Neuronal stem cell (in vitro differentiated cells): ENCODE results near the gene WDR5B. TPM values are rescaled to one million over a fixed set of nuclear protein-coding genes. Genes with fewer than 3 reads are reported as not detected.
A peak's percentile ranks its signal among the peaks of the same experiment; 100 is the strongest.

Experiments
- DNase-seq: peaks from one replicate; pipeline ENCODE4 v3.0.0-alpha.2; 2013; ENCODE audit warnings: low spot score
- H2AFZ ChIP-seq: one replicate; pipeline ENCODE4 v1.6.1; 2013; ENCODE audit warnings: mild to moderate bottlenecking, low read length, inconsistent platforms
- H2AK5ac ChIP-seq: 2 replicates; pipeline ENCODE4 v1.6.1; 2013; ENCODE audit warnings: low read depth, mild to moderate bottlenecking, inconsistent platforms, low read length, moderate library complexity, mixed read lengths
- H2BK120ac ChIP-seq: 2 replicates; pipeline ENCODE4 v1.6.1; 2013; ENCODE audit warnings: low read depth, mild to moderate bottlenecking, inconsistent platforms, low read length, moderate library complexity, mixed read lengths
- H2BK12ac ChIP-seq: one replicate; pipeline ENCODE4 v1.6.1; 2013; ENCODE audit warnings: low read length, inconsistent platforms
- H2BK15ac ChIP-seq: 2 replicates; pipeline ENCODE4 v1.6.1; 2013; ENCODE audit warnings: mild to moderate bottlenecking, low read length, inconsistent platforms, mixed read lengths
- H2BK5ac ChIP-seq: one replicate; pipeline ENCODE4 v1.6.1; 2013; ENCODE audit warnings: inconsistent platforms, mild to moderate bottlenecking, low read length, moderate library complexity
- H3K14ac ChIP-seq: one replicate; pipeline ENCODE4 v1.6.1; 2013; ENCODE audit warnings: low read length, inconsistent platforms
- H3K18ac ChIP-seq: 2 replicates; pipeline ENCODE4 v1.6.1; 2013; ENCODE audit warnings: low read length, inconsistent platforms
- H3K23ac ChIP-seq: 2 replicates; pipeline ENCODE4 v1.6.1; 2013; ENCODE audit warnings: low read depth, mild to moderate bottlenecking, mixed read lengths, low read length, inconsistent platforms; ENCODE audit not compliant: poor library complexity
- H3K27ac ChIP-seq: replicated peaks from 3 replicates; pipeline ENCODE4 v1.5.1; 2013; ENCODE audit warnings: low read length, inconsistent platforms
- H3K27me3 ChIP-seq, 3 experiments: 2 replicates each; pipeline ENCODE4 v1.6.1; 2013; ENCODE audit warnings: low read length in 3 of 3, mild to moderate bottlenecking in 2 of 3, inconsistent platforms in 1 of 3, low read depth in 1 of 3, mixed read lengths in 1 of 3, moderate library complexity in 1 of 3; ENCODE audit not compliant: control insufficient read depth in 3 of 3, insufficient read depth in 3 of 3
- H3K36me3 ChIP-seq, 2 donors: replicated peaks in 1 of 2; 2 replicates each; pipeline ENCODE4 v1.6.1; 2013; ENCODE audit warnings: low read length in 2 of 2; ENCODE audit not compliant: control insufficient read depth in 2 of 2, insufficient read depth in 2 of 2
- H3K4ac ChIP-seq: 2 replicates; pipeline ENCODE4 v1.6.1; 2013; ENCODE audit warnings: inconsistent platforms, mild to moderate bottlenecking, low read length, moderate library complexity
- H3K4me1 ChIP-seq, 2 donors: 1 replicate in 1 of 2; 2 replicates in 1 of 2; pipeline ENCODE4 v1.6.1; 2013; ENCODE audit warnings: low read length in 2 of 2, low read depth in 1 of 2; ENCODE audit not compliant: control insufficient read depth in 2 of 2, insufficient read depth in 1 of 2
- H3K4me2 ChIP-seq: one replicate; pipeline ENCODE4 v1.6.1; 2013; ENCODE audit warnings: mild to moderate bottlenecking, low read length, inconsistent platforms; ENCODE audit not compliant: insufficient read depth, poor library complexity, severe bottlenecking
- H3K4me3 ChIP-seq, 2 donors: 2 replicates each; pipeline ENCODE4 v1.5.1; 2013; ENCODE audit warnings: low read length in 2 of 2, mild to moderate bottlenecking in 2 of 2, inconsistent platforms in 1 of 2, moderate library complexity in 1 of 2
- H3K79me1 ChIP-seq: one replicate; pipeline ENCODE4 v1.6.1; 2013; ENCODE audit warnings: low read depth, mild to moderate bottlenecking, inconsistent platforms, low read length, moderate library complexity
- H3K9ac ChIP-seq: one replicate; pipeline ENCODE4 v1.6.1; 2013; ENCODE audit warnings: mild to moderate bottlenecking, low read depth, low read length, inconsistent platforms; ENCODE audit not compliant: poor library complexity
- H3K9me3 ChIP-seq, 2 donors: replicated peaks in 1 of 2; 2 replicates each; pipeline versions ENCODE3 to v1.6.1; 2013; ENCODE audit warnings: low read length in 2 of 2, mild to moderate bottlenecking in 2 of 2, inconsistent platforms in 1 of 2, low read depth in 1 of 2, mixed read lengths in 1 of 2, moderate library complexity in 1 of 2; ENCODE audit not compliant: control insufficient read depth in 2 of 2, insufficient read depth in 1 of 2
- H4K8ac ChIP-seq: one replicate; pipeline ENCODE4 v1.6.1; 2013; ENCODE audit warnings: low read depth, mild to moderate bottlenecking, inconsistent platforms, low read length, moderate library complexity
- H4K91ac ChIP-seq: one replicate; pipeline ENCODE4 v1.6.1; 2013; ENCODE audit warnings: low read length, low read depth, mild to moderate bottlenecking, inconsistent platforms; ENCODE audit not compliant: poor library complexity
- WGBS, 2 donors: extraction: QIAGEN DNeasy Blood & Tissue Kit; methylation state at CpG; one replicate each; pipeline ENCODE4 v1.1.7; 2013; ENCODE audit warnings: missing lambda C conversion rate in 2 of 2, mixed read lengths in 1 of 2; ENCODE audit not compliant: insufficient read length in 2 of 2, insufficient replicate concordance in 1 of 2; ENCODE audit errors: extremely low coverage in 2 of 2; 5-methylcytosine and 5-hydroxymethylcytosine counted together
- polyA plus RNA-seq, 2 experiments: library from polyadenylated mRNA; stranded (reverse); fragments of 200-250 nt; gene quantifications; one replicate each; pipeline ENCODE4 v1.2.3, GENCODE V29; 2013

Gene WDR5B
- 4.6 TPM for polyA plus RNA-seq (2013, experiment 1 of 2)
- polyA plus RNA-seq (2013, experiment 2 of 2) = 4.8 TPM

DNA sequence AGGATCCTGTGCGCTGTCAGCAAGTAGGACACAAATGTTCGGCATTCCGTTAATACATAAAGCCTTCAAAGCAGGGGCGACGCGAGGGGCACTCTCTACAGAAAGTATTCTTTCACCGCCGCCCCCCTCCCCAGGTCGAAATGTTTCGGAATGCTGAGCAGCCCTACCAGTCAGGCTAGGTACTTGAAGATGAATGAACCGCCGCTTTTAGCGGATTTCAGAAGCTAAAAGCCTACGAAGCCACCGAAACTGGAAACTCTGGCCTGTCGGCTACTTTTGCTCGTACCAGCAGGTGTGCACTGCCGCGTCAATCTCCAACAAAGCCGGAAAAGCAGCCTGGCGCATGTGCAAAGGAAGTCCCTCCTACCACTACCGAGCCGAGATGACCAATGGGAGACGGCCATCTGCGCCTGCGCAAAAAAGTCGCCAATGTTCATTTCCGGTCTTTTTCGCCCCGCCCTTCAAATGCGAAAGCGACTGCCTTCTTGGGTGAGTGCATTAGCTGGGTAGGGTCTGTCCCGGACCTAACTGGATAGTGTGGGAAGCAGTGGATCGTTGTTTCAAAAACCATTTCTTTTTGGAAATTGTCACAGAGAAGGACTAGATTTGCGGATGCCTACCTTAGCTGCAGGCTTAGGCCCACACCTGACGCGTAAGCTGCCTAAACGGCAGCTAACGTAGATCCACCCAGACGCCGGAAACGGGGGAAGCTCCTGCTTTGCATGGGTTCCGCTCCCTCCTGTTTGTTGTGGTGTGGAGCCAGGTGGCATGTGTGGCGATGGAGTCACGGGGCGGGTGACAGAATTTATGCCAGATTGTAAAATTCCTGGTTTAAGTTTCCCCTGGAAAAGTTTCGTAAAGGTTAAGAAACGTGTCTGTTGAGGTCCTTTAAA, at the start of gene WDR5B:
Gene WDR5B (minus strand): TSS at position 301 of the 893 bp plus-strand sequence. CDS start 534 bp downstream, outside the sequence.
- H3K18ac ChIP-seq = peak within 1 kb of the TSS; percentile 62
- H2AFZ ChIP-seq = peak within 1 kb of the TSS; percentile 89
- no CpG with 5 or more reads among the region's 48 CpGs for whole genome bisulfite sequencing, 2 donors

DNA sequence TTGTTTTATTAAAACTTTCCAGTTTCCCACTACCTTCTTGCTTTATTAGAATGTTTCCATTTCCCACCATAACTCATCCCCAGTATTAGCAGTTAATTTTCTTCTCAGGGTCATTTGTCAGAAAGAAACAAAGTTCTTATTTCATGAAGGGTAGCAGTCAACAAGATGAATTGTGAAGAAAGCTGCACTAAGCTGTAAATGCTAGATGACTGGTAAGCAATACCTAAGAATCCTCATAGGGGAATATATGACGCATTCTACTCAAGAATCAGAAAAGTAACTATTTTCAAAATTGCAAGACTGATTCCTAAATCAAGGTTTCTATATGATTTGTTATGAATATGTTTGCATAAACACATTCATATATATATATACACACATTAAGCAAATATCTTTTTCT, 48.8 kb upstream of the WDR5B start:
- Histone ChIP-seq H3K79me1 (no peaks in the 10 kb centered on the region), H3K4me2 (no peak overlapping the region), H2AK5ac (no peak overlapping the region), H3K4me1 (peaks cover 2 to 10% of the 10 kb centered on the region in 2 donors), H3K27ac (no peak overlapping the region), H3K4ac (no peak overlapping the region), H2BK12ac (no peak overlapping the region), H3K9ac (no peak overlapping the region), H2BK15ac (no peak overlapping the region), H4K91ac (no peak overlapping the region), H3K9me3 (no peaks in the 10 kb centered on the region), H3K4me3 (no peak overlapping the region), H2AFZ (no peak overlapping the region), H3K36me3 (peaks cover 2 to 80% of the 10 kb centered on the region in 2 donors), H3K23ac (no peak overlapping the region), H3K27me3 (no peaks in the 10 kb centered on the region), H2BK5ac (no peak overlapping the region), H2BK120ac (no peak overlapping the region), H3K18ac (no peak overlapping the region), H4K8ac (no peak overlapping the region), H3K14ac (no peak overlapping the region)
- no peak for DNase-seq
- no CpG with 5 or more reads among the region's 1 CpG for WGBS, 2 donors

More for the DNA sequence above, at the start of gene WDR5B:
- H3K27ac ChIP-seq = peak within 1 kb of the TSS; percentile 60
- no peaks in the 10 kb centered on the region for H3K9me3 ChIP-seq
- no peaks in the 10 kb centered on the region for H3K27me3 ChIP-seq
- H2BK15ac ChIP-seq = no peak within 1 kb of the TSS
- no peak within 1 kb of the TSS for H3K4ac ChIP-seq
- peak within 1 kb of the TSS; percentile 46 for H3K9ac ChIP-seq
- H3K36me3 ChIP-seq = peaks cover 0 to 41% of the 10 kb centered on the region in 2 donors
- no peak within 1 kb of the TSS for H4K91ac ChIP-seq
- peaks cover 4% of the 10 kb centered on the region for H3K79me1 ChIP-seq
- H2BK5ac ChIP-seq = no peak within 1 kb of the TSS
- peak; percentile 99 for DNase-seq
- H3K4me1 ChIP-seq = peaks cover 5 to 11% of the 10 kb centered on the region in 2 donors
- no peak within 1 kb of the TSS for H3K23ac ChIP-seq
- H3K4me3 ChIP-seq = peak within 1 kb of the TSS; percentile 70 to 85
- no peak within 1 kb of the TSS for H2AK5ac ChIP-seq
- no peak within 1 kb of the TSS for H4K8ac ChIP-seq
- H3K4me2 ChIP-seq = peak within 1 kb of the TSS; percentile 67
- H2BK120ac ChIP-seq = no peak within 1 kb of the TSS
- H2BK12ac ChIP-seq = no peak within 1 kb of the TSS
- no peak within 1 kb of the TSS for H3K14ac ChIP-seq

DNA sequence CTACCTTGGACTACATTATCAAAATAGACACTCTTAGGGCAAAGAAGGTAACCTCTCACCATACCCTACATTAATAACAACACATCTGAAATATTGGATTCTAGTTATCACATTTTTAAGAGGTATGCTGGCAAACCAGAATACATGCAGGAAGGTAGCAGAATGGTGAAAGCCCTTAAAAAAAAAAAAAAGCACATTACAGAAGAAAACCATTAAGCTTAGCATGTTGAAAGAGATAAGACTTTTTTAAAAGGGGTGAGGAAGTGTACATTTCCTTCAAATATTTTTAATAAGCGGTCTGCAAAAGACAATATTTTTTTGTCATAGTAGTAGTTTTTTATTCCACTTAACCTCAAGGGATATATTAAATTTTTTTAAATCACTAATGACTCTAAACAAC, 46.5 kb upstream of the WDR5B start:
- no peak overlapping the region for H3K14ac ChIP-seq
- H4K91ac ChIP-seq = no peak overlapping the region
- no peak overlapping the region for H2AK5ac ChIP-seq
- H2BK15ac ChIP-seq = no peak overlapping the region
- H3K18ac ChIP-seq = no peak overlapping the region
- H2BK120ac ChIP-seq = no peak overlapping the region
- H3K4me3 ChIP-seq = no peak overlapping the region
- no peak overlapping the region for H2AFZ ChIP-seq
- peaks cover 14 to 96% of the 10 kb centered on the region in 2 donors for H3K36me3 ChIP-seq
- WGBS, 2 donors = no CpG with 5 or more reads among the region's 1 CpG
- no peak overlapping the region for H3K4me2 ChIP-seq
- H3K27ac ChIP-seq = no peak overlapping the region
- no peaks in the 10 kb centered on the region for H3K27me3 ChIP-seq
- H3K9me3 ChIP-seq = no peaks in the 10 kb centered on the region
- no peaks in the 10 kb centered on the region for H3K4me1 ChIP-seq
- H4K8ac ChIP-seq = no peak overlapping the region
- no peak overlapping the region for H2BK12ac ChIP-seq
- no peaks in the 10 kb centered on the region for H3K79me1 ChIP-seq
- H3K23ac ChIP-seq = no peak overlapping the region
- no peak overlapping the region for H3K9ac ChIP-seq
- H3K4ac ChIP-seq = no peak overlapping the region
- DNase-seq = no peak
- no peak overlapping the region for H2BK5ac ChIP-seq

DNA sequence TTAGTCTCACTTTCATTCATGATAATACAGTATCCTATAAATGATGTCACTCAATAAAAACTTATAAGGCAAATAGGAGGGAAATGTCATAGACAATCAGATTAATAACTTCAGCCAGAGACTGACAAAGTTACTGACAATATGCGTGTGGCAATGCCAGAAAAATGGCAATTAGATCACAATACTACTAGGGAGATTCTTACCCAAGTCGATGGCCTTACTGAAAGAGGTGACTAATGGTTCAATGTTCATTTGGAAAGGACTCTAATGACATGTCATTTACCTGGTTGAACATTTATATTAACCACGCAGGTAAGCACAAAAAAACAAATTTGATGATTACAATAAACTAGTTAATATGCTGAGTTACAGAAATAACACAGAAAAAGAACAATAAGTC, 45.9 kb upstream of the WDR5B start:
- whole genome bisulfite sequencing, 2 donors = no CpG with 5 or more reads among the region's 3 CpGs

More for the DNA sequence above, 45.9 kb upstream of the WDR5B start:
- H3K36me3 ChIP-seq = peaks cover 14 to 96% of the 10 kb centered on the region in 2 donors
- H4K91ac ChIP-seq = no peak overlapping the region
- H2BK12ac ChIP-seq = no peak overlapping the region
- H3K4me2 ChIP-seq = no peak overlapping the region
- no peak overlapping the region for H3K23ac ChIP-seq
- no peak overlapping the region for H2AFZ ChIP-seq
- no peak overlapping the region for H3K9ac ChIP-seq
- H3K14ac ChIP-seq = no peak overlapping the region
- H2AK5ac ChIP-seq = no peak overlapping the region
- no peak overlapping the region for H3K27ac ChIP-seq
- no peak for DNase-seq
- H3K4me1 ChIP-seq = no peaks in the 10 kb centered on the region
- H3K27me3 ChIP-seq = no peaks in the 10 kb centered on the region
- H2BK120ac ChIP-seq = no peak overlapping the region
- no peaks in the 10 kb centered on the region for H3K79me1 ChIP-seq
- no peak overlapping the region for H3K4ac ChIP-seq
- H2BK15ac ChIP-seq = no peak overlapping the region
- no peaks in the 10 kb centered on the region for H3K9me3 ChIP-seq
- H3K18ac ChIP-seq = no peak overlapping the region
- no peak overlapping the region for H2BK5ac ChIP-seq
- H3K4me3 ChIP-seq = no peak overlapping the region
- no peak overlapping the region for H4K8ac ChIP-seq
